HG03520 (cell line): ENCODE measurements around the gene LRRN2.
A peak's percentile ranks its signal among the peaks of the same experiment; 100 is the strongest.

Experiments
- ATAC-seq: cut with Tn5 transposase; IDR thresholded peaks from one replicate; pipeline ENCODE4 v1.9.1; 2021; ENCODE audit warnings: mild to moderate bottlenecking, moderate library complexity; ENCODE audit not compliant: unreplicated experiment

LRRN2 gene

DNA sequence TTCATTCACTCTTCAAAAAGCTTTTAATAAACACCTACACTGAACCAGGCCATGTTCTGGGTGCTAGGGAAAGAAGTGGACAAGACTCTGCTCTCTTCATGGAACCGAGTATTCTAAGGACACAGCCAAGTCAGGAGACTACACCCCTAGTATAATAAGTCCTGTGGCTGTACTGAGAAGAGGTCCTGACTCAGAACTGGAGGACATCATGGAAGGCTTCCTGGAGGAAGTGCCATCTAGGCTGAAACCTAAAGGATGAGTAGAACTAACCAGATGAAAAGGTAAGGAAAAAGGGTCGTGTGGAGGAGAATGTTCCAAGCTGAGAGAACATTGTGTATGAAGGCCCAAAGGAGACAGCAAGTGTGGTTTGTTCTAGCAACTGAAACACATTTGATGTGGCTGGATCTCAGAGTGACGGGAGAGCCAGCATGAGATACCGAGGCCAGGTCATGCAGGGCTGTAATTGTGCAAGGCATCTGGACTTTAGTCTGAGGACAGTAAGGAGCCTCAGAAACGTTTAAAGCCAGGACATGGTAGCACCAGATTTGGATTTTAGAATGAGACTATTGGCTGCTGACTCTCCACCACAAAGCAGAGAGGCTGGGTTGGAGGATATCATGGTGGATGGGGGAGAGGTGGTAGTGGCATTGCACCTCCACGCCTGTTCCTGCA, 82.5 kb downstream of the LRRN2 start:
- no peak for ATAC-seq

DNA sequence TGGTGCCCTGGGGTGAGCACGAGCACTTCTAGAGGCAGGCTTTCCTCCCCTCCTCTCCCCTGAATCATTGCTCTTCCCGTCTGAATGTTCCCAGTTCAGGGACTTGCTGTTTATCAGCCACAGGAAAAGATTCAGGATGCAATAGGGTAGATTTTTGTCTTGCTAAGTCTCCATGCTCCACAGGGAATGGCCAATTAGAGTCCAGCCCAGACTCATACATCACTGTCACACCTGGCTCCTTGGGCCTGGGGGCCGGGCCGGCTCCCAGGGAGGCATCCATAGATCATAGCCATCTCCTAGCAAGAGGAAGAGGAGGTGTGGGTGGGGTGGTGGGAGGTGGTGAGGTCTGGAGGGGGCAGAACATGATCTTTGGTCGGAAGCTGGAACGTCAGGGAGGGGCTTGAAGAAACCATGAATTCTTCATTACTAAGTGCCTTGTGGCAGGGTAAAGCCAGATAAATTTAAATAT, 83.4 kb downstream of the LRRN2 start:
- ATAC-seq: no peak

DNA sequence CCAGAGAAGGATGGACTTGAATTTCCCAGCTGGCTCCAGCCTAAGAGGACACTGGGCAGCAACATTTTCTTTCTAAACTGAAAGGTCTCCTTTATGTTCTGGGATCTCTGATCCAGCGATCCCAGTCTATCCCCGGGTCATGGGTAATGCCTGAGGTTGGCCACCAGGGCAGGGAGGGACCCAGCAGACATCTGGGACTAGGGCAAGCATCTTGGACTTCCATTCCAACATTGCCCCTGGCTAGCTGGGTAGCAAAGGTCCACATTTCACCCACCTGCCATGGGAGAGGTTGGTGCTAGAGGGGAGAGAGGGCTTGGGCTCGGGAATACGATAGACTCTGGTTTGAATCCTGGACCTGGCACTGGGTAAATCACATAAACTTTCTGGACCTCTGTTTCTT, 84.6 kb downstream of the LRRN2 start:
- ATAC-seq: no peak

DNA sequence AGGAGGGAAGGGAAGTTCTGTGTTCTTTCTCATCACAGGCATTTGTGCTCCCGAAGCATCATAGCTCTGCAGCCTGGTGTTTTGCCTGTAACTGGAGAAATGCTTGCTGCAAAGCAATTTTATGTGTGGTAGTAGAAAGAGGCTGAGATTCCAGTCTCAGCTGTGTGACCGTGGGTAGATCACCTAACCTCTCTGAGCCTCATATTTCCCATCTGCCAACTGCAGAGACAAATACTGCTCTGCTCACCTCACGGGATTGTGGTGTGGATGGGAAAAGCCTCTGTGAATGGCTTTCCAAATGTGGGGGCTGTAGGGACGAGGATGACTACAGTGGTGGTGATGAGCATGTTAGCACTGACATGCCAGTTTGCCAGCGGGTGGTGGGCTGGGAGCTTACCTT, 85.3 kb downstream of the LRRN2 start:
- ATAC-seq: no peak

DNA sequence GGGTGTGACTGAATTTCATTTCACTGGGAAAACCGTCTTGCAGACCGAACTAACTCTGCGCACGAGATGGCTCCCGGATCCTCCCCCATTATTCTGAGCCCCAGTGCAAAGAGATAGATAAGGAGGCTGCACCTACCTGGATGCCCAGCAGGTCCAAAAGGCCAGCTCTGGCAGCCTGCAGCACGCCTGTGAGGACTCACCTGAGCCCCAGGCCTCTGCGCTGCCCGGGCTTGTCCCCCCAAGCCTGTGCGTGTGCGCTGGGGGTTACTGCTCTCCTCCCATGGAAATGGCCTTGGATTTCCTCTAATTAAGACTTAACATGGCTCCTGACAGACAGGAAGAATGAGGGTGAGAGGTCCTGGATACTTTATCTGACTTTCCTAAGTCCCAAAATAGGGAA, 85.9 kb downstream of the LRRN2 start:
- no peak for ATAC-seq

DNA sequence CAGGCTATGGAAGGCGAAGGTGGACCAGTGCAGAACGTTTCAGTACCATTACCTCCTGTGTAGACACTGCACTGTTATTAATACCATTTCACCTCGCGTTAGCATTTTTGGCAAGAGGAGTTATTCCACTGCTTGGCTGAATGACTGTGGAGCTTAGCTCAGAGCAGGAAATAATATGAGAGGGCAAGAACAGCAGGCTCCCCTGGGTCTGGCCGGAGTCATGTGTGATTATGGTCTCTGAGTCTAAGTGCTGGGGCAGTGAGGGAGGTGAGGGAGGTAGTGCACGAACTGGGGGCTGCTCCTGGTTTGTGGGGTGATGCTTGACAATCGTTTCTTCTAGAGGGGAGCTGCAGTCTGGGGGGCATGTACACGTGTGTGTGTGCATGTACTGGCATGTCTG, 86.4 kb downstream of the LRRN2 start:
- ATAC-seq: no peak

DNA sequence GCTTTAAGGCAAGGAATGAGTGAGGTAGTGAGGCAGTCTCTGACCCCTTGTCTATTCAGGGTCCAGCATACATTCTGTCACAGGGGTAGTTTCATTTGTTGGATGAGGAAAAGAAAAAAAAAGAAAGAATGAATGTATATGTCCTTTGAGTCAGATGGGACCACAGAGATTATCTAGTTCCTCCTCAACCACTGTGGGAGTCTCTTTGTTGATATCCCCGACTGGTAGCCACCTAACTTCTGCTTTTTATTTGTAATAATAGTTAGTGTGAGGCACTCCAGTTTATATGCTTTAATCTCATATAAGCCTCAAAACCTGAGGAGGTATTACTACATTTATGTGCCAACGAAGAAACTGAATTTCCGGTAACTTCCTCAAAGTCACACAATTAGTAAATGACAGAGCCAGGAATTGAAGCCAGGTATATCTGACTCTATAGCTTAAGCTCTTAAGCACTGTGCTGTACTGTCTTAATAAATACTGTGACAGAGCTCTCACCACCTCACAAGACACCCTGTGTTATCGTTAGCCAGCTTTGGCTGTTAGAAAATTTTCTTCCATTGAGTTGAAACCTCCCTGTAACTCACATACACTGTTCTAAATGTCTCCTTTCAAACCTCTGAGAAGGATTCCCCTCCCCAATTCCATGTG, 87.1 kb downstream of the LRRN2 start:
- ATAC-seq: no peak

DNA sequence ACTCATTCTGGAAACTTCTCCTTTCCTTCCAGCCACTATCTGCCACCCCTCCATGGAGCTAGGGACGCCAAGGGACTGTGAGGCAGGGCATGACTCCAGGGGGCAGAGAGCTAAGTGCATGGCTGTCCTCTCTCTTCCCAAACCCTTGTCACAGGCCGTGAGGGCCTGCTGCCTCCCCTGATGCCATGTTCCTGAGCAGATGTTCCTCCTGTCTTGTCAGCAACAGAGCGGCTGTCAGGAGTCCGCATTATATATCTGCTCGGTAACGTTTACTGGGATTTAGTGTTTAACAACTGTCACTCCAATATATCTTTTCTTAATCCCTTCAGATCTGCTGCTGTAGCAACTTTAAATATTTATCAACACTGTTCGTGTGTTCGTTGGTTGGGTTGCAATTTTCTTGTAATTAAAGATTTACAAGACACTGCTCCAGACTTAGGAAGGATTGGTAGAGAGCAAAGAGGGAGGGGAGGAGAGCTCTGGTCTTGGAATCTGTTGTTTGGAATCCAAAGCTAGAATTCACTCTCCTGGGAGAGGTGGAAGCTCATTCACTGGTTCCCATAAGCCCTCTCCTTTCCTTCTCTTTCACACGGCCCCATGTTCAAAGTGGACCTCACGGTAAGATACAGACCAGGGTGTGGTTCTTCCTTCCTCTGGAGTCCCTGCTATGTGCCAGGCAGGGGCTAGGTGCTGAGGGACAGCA, 93.1 kb downstream of the LRRN2 start:
- no peak for ATAC-seq

DNA sequence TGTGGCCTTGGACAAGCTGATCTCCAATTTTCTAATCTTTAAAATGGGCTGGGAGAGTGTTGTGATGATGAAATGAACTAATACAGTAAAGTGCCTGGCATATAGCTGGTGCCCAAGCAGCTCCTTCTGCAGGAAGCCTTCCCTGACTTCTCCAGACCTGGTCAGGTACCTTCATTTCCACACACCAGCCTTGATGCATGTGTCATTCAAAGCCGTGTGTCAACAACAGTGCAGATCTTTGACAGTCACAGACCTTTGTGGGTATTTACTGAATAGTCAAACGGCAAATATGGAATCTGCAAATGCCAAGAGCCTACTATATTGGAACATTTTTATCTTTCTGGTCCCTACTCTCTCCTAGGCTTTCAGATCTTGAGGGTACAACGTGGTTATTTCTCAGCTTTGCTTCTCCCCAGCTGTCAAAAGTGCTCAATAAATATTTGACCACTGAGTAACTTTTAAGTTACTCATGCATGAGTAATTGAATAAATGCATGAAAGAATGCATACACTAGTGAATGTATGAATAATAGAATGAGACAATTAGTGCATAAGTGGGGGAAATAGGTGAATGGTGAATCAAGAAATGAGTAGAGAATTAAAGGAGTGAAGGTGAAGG, 94.0 kb downstream of the LRRN2 start:
- no peak for ATAC-seq

DNA sequence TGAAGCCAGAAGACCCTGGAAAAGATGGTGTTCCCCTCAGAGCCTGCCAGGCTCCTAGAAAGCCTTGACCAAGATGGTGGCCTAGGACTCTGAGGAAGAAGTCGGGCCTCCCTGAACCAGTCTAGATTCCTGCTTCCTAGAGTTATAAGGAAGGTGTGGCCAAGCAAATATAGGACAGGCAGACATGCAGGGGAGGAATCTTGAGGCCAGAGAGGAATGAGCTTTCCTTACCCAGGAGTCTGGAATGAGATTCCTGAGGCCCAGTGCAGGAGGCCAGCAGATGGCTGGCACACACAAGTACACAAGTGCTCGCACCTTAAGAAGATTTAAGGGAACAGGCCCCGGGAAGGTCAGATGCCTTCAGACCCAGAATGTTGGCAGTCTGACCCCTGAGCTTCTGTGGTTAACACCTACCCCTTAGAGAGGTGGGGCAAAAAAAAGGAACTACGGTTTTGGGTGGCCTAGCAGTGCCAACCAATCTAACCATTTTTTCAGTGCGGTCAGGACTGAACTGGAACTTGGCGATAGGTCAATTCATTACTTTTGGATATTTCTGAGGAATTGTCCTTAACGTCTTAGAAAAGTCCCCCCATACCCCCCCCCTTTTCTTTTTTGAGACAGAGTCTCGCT, 96.0 kb downstream of the LRRN2 start:
- ATAC-seq: no peak

DNA sequence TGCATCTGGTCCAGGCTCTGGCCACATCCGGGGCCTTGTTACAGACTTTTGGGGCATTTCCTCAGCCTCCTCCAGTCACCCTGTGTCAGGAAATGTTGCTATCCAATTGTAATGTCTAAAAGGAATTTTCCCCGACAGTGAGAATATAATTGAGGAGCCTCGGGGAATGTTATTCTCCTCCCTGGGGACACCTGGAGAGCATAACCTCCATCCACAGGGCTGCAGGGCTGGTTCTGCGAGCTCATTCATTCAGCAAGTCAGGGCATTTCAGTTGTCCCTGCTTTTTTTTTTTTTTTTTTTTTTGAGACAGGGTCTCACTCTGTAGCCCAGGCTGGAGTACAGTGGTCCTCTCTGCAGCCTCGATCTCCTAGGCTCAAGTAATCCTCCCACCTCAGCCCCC, 96.7 kb downstream of the LRRN2 start:
- ATAC-seq: no peak

DNA sequence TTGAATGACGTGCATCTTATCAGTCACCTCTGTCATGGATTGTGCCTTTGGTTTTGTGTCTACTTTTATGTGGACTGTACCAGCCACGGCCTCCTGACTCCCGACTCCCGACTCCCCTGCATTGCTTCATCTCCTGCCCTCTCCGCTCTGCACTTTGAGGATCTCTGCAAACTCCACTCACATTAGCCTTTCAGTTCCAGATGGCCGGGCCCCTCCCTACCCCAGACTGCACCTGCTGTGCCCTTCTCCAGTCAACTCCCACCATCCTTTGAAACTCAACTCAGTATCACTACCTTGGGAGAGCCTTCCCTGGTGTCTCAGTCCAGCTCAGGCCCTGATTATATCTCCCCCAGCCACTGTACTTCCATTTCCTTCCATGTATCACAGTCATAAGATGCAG, 97.9 kb downstream of the LRRN2 start:
- ATAC-seq: no peak

DNA sequence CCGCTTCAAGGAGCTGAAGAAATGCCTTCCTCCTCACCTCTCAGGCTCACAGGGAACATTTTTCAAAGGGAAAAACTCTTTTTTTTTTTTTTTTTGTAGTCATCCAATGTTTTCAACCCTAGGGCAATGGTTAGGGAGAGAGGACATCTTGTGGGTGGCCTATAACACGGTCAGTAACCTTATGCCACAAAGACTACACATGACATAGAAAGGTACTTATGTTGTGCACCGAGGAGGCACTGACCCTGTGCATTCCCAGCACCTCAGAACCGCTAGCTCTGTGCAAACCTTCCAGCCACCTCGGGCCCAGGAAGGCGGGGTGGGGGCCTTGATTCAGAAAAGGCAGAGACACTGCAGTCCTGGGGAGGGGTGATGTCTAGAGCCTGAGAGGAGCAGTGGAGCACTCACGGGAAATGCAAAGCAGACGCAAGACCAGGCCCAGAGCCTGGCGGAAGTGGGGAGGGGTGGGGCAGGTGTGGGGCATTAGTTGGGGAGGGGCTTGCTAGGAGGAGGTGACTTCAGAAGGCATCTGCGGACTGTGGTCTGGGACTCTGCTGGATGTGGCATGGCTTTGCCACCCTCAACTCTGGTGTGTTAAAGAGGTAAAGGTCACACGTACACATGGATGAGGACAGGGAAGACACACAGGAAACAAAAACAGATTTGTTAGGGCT, 100.7 kb downstream of the LRRN2 start:
- no peak for ATAC-seq

DNA sequence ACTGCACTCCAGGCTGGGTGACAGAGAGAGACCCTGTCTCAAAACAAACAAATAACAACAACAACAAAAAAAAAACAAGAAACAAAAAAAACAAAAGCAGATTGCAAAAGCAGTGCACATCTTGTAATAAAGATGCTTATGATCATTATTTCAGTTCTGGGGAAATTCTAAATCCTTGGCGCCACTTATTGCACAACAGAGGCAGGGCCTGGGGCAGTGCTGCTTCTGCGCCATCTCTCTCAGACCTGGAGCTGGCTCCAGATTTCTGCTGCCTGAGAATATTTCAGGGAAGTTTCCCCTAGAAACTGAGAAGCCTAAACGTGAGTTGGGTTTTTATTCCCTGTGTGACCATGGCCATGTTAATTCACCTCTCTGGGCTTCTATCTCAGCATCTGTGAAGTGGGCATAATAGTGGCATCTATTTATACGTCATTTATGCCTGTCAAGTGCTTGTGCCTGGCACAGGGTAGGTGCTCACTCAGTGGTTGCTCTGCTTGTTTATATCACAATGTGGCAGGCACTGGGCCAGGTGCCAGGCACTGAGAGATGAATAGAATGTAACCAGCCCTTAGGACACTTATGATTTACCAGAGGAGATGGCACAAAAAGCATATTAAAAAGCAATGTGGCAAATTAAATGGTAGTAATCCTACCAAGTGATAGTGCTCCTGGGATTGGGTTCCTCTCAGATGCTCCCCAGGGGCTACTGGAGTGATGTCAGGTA, 101.5 kb downstream of the LRRN2 start:
- no peak for ATAC-seq

DNA sequence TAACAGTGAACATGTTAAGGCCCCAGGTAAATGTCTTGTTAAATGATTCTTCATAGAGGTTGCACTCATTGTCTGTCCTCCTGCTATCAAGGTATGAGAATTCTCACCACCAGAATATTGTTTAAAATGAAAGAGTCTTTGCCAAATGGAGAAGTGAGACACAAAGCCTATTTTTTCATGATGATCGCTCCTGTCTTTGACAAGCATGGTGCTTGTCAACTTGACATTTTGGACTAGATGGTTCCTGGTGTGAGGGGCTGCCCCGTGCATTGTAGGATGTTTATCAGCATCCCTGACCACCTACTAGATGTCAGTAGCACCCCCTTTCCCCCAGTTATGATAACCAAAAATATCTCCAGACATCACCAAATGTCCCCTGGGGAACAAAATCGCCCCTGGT, 103.8 kb downstream of the LRRN2 start:
- ATAC-seq: no peak

DNA sequence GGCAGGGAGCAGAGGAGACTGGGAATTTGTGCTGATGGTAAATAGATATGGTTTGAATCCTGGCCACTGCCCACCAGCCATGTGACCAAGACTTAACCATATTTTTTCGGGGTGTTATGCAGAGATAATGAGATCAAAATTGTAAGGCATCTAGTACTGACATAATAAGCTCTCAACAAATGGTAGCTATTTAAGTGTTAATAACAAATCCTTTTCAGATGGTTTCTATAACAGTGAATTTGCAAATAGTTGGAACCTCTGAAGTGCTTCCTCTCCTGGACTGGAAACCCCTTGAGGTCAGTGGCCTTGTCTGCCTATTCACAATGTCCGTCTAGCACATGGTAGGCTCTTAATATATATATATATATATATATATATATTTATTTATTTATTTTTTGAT, 104.7 kb downstream of the LRRN2 start:
- ATAC-seq: no peak

DNA sequence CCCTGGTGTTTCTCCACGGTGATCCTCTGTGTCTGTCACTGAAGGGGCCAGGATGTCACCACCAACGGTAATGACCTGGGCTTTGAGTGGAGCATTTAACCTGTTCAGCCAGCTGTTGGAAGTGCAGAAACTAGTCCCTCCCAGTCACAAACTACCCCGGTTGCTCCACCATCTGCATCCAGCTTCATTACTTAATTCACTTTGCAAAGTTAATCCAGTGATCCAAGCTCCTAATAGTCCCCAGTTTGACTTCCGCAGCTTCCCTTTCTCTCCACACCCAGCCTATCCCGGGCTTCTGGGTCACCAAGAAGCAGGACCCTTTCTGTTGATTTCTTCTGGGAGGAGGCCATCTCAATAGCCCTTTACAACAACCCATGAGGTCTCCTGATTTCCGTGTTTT, 105.9 kb downstream of the LRRN2 start:
- no peak for ATAC-seq

DNA sequence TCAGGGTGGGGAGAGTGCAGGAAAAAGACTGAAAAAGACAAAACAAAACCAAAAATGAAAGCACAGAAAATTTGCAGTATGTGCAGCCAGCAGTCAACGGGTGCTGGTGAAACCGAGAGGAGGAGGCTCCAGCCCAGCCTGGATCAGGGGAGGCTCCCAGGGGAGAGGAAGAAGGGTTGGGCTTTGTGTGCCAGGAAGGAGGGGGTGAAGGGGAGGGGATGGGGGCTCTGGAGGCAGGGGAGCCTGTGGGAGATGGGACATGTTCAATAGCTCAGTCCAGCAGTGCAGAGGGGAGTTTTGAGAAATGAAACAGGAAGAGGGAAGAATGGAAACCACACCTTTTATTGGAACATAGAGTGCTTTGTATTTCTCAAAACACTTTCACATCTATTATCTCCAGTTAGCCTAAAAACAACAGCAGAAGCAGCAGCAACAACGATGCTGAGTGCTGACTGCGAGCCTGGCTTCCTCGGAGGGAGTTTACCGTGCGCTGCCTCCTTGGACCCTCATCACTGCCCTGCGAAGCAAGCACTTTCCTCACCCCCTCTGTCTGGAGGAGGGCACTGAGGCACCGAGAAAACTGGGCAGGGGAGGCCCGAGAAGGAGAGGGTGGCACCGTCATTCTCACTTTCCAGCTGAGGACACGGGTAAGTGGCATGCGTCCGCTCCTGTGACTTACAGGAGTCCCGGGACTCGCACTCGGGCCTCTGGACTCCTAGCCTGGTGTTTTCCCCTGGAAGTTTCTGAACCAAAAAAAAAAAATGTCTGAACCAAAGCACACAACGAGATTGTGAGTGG, 106.5 kb downstream of the LRRN2 start:
- peak; percentile 67 for ATAC-seq

DNA sequence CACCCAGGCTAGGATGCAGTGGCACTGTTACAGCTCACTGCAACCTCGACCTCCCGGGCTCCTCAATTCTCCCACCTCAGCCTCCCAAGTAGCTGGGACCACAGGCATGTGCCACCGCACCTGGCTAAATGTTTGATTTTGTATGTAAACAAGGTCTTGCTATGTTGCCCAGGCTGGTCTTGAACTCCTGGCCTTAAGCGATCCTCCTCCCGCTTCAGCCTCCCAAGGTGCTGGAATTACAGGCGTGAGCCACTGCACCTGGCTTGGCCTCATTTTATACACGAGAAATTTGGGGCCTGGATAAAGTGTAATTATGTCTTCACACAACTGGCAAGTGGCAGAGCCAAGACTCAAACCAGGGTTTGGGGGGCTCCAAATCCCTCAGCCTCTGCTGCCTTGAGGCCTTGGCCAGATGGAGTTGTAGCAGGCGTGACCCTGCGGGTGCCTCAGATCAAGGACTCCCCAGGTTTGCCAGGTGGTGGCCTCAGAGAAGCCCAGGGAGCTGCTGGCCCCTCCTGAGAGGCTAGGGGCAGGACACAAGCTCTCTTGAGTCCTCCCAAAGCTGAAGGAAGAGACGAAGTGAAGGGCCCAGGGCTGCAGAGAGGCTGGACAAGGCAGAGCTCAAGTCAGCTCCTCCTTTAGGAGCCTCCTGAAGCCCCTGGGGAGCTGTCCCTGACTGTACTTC, 107.6 kb downstream of the LRRN2 start:
- ATAC-seq: no peak
